ENCODE measurements around the gene CTNNA2.

Gene CTNNA2

GRCh38 chr2:80496346-80496745, 983.5 kb downstream of the CTNNA2 start:
- DNase-seq (ENCODE audit: low spot score): no peak

DNA sequence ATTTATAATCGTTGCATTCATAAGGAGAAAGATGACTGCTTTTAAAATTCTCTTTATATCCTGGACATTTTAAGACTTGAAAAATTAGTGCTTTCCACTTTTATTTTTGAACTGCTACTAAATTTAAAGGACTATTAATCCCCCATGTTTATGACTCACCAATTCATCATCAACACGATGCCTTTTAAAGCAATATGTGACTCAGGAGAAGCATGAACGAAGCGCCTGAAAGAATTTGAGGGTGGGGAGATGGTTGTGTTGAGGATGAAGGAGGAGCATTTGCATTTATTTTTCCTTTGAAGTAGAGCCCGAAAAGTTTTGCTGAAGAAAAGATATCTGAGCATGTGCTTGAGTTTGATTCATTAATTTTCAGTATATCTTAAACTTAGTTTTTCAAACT, 983.9 kb downstream of the CTNNA2 start:
- DNase-seq (ENCODE audit: low spot score): no peak

- no peak for DNase-seq (ENCODE audit: low spot score)
Measured at GRCh38 chr2:80499095-80499494, 986.2 kb downstream of the CTNNA2 start.

DNA sequence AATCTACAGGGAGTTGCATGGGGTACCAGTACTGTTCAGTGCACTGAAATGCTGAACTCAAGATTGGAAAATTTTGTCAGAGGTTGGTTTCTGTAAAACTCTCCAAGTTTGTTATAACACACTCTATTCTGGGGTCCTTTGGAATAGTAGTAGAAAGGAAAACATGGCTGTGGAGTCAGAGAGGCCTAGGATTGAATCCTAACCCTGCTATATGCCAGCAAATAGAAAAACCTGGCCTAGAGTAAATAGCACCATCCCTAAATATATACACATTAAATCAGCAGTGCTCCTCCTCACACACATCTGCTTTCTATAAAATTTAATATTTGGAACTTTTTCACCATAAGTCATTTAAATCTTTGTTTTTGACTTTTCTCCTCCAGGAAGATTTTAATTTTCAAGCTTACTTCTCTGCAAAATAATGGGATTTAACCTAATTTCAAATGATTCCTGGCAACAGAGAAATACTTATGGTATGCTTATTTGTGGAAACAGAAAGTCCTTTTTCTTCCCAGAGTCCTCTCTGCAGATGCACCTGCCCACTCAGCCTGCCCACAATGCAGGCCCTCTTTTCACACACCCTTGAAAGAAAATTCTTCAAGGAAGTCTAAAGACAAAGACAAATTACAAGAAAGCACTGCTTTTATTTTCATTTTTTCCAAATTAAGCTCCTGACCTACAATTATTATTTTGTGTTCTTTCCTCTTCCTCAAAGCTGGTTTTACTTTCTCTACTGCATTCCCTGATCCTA, 989.2 kb downstream of the CTNNA2 start:
- DNase-seq (ENCODE audit: low spot score): no peak

GRCh38 chr2:80506563-80506962, 993.7 kb downstream of the CTNNA2 start:
- DNase-seq (ENCODE audit: low spot score): no peak

- no peak for DNase-seq (ENCODE audit: low spot score)
Measured at GRCh38 chr2:80510716-80511115, 997.9 kb downstream of the CTNNA2 start.

GRCh38 chr2:80515964-80516363, 1003.1 kb downstream of the CTNNA2 start:
- no peak for DNase-seq (ENCODE audit: low spot score)

- DNase-seq (ENCODE audit: low spot score): no peak
Measured at GRCh38 chr2:80517316-80517715, 1004.5 kb downstream of the CTNNA2 start.

- no peak for DNase-seq (ENCODE audit: low spot score)
Measured at GRCh38 chr2:80519121-80519643, 1006.3 kb downstream of the CTNNA2 start.

GRCh38 chr2:80519699-80520291, 1006.9 kb downstream of the CTNNA2 start:
- DNase-seq (ENCODE audit: low spot score): no peak

DNA sequence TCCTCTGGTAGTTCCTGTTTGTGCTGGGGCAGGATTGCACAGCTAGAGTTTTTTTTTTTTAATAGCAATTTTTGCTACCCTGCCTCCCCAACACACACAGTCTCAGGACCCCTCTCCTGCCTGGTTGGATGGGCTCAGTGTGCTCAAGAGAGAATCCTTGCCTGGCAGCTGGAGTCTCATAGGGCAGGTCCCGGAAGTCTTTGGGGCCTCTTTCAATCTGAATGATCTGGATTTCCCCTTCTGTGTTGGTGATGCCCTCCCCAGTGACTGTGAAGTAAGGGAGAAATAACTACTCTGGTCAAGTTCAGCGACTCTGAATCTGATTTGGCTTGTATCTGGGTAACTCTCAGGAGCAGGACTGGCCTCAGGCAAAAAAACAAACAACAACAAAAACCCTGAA, 1012.3 kb downstream of the CTNNA2 start:
- DNase-seq (ENCODE audit: low spot score): no peak

- no peak for DNase-seq (ENCODE audit: low spot score)
Measured at GRCh38 chr2:80527119-80527518, 1014.3 kb downstream of the CTNNA2 start.

- no peak for DNase-seq (ENCODE audit: low spot score)
Measured at GRCh38 chr2:80529466-80530165, 1016.8 kb downstream of the CTNNA2 start.

- no peak for DNase-seq (ENCODE audit: low spot score)
Measured at GRCh38 chr2:80530442-80531064, 1017.7 kb downstream of the CTNNA2 start.

DNA sequence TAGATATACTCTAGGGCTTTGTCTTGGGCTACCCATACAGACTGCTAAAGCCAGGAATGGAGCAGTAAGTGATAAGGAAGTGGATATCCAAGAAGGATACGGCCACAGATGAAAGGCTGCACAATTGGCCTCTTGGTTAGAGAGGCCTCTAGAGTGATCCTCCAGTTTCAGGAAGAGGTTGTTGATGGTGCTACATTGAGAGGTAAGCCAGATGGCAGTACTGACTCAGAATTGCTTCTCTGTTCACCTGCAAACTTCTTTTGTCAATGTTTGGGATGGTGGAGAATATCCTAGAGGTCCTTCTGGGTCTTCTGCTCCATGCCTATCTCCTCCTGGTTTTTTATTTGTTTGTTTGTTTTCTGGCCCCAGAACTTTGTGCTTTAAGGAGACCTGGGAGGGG, 1018.5 kb downstream of the CTNNA2 start:
- no peak for DNase-seq (ENCODE audit: low spot score)

DNA sequence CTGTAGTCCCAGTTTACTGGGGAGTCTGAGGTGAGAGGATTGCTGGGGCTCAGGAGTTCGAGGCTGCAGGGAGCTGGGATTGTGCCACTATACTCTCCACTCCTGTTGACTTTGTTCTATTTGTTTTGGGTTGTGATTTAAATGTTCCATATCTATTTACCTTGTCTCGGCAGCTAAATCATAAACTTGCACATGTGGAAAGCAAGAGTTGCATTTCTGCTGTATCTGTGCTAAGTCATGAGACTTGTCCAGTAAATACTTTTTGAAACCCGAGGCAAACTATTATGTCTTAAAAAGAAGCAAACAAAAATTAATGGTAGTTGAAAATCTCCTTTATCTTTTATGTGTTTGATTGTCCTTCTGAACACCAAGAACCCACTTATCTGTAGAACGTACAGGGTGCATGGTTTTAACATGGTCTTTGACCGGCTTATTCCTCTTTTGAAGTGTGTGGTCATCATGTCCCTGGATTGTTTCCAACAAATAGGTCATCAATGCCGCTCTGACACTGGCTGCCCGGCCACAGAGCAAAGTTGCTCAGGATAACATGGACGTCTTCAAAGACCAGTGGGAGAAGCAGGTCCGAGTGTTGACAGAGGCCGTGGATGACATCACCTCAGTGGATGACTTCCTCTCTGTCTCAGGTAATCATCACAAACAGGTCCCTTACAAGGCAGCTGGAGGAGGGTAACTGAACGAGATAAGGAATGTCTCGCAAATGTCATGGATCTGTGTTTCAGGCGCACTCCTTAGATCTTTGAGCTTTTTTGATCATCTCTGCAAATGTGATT, 1032.8 kb downstream of the CTNNA2 start:
- no peak for DNase-seq (ENCODE audit: low spot score)

- no peak for DNase-seq (ENCODE audit: low spot score)
Measured at GRCh38 chr2:80546766-80547165, 1033.9 kb downstream of the CTNNA2 start.

DNA sequence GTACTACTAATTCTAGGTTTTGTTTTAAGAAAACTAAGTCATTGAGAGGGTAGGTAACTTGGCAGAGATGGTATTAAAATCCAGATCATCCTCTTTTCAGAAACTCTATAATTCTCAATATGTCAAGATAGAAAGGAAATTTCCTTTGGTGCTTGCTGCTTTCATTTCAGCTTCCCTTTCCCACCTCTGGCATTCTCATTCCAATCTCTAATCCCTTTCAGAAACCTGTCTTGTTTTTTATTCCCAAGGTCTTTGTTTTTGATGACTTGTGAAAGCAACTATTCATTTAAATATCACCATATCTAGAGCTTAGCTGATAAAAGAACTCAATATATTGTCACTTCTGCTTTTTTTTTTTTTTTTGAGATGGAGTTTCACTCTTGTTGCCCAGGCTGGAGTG, 1034.5 kb downstream of the CTNNA2 start:
- DNase-seq (ENCODE audit: low spot score): no peak

- no peak for DNase-seq (ENCODE audit: low spot score)
Measured at GRCh38 chr2:80548469-80548868, 1035.6 kb downstream of the CTNNA2 start.

DNA sequence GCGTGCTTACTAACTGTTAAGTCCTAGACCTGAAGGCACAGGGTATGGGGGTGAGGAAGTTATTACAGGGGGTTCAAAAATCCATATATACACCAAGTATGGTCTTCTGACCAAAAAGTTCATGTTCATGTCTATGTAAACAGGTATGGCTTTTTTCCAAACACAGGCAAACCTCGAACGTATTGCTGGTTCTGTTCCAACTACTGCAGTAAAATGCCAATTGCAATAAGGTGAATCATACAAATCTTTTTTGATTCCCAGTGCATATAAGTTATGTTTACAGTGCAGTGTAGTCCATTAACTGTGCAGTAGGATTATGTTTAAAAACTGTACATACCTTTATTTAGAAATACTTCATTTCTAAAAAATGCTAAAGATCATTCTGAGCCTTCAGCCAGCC, 1037.0 kb downstream of the CTNNA2 start:
- DNase-seq (ENCODE audit: low spot score): no peak

GRCh38 chr2:80560326-80560725, 1047.5 kb downstream of the CTNNA2 start:
- no peak for DNase-seq (ENCODE audit: low spot score)

- no peak for DNase-seq (ENCODE audit: low spot score)
Measured at GRCh38 chr2:80568011-80568410, 1055.2 kb downstream of the CTNNA2 start.
